H9 (cell line): ENCODE data around the gene EFCAB6. TPM values are rescaled to one million over a fixed set of nuclear protein-coding genes. Genes with fewer than 3 reads are reported as not detected.

Source experiments
- DNase-seq: peaks from one replicate; pipeline ENCODE4 v3.0.0-alpha.2; 2017
- H2AFZ ChIP-seq: one replicate; pipeline ENCODE4 v1.6.1; 2013; ENCODE audit warnings: mild to moderate bottlenecking, low read length, control low read depth, moderate library complexity
- H2AK5ac ChIP-seq: 2 replicates; pipeline ENCODE4 v1.6.1; 2013; ENCODE audit warnings: low read length, control low read depth, mixed read lengths; ENCODE audit not compliant: insufficient read length
- H2BK120ac ChIP-seq: one replicate; pipeline ENCODE4 v1.6.1; 2013; ENCODE audit warnings: low read depth, mild to moderate bottlenecking, low read length, control low read depth, inconsistent platforms; ENCODE audit not compliant: poor library complexity, severe bottlenecking
- H2BK12ac ChIP-seq: 2 replicates; pipeline ENCODE4 v1.6.1; 2013; ENCODE audit warnings: low read length, control low read depth, mixed read lengths, low read depth; ENCODE audit not compliant: insufficient read length
- H2BK15ac ChIP-seq: 2 replicates; pipeline ENCODE4 v1.6.1; 2013; ENCODE audit warnings: low read depth, low read length, control low read depth
- H2BK20ac ChIP-seq: one replicate; pipeline ENCODE4 v1.6.1; 2013; ENCODE audit warnings: low read depth, mild to moderate bottlenecking, low read length, control low read depth, inconsistent platforms; ENCODE audit not compliant: poor library complexity, severe bottlenecking
- H2BK5ac ChIP-seq: 2 replicates; pipeline ENCODE4 v1.6.1; 2013; ENCODE audit warnings: low read length, control low read depth, mixed read lengths; ENCODE audit not compliant: insufficient read length
- H3K14ac ChIP-seq: 2 replicates; pipeline ENCODE4 v1.6.1; 2013; ENCODE audit warnings: low read length, control low read depth; ENCODE audit not compliant: insufficient read depth
- H3K18ac ChIP-seq: 2 replicates; pipeline ENCODE4 v1.6.1; 2013; ENCODE audit warnings: low read depth, mild to moderate bottlenecking, mixed read lengths, low read length, control low read depth; ENCODE audit not compliant: insufficient read length
- H3K23ac ChIP-seq: 2 replicates; pipeline ENCODE4 v1.6.1; 2013; ENCODE audit warnings: low read length, control low read depth, mixed read lengths, low read depth; ENCODE audit not compliant: insufficient read length
- H3K23me2 ChIP-seq: 2 replicates; pipeline ENCODE4 v1.6.1; 2013; ENCODE audit warnings: low read depth, mild to moderate bottlenecking, mixed read lengths, low read length, control low read depth; ENCODE audit not compliant: insufficient read length, poor library complexity, severe bottlenecking
- H3K27ac ChIP-seq: 2 replicates; pipeline ENCODE4 v1.5.1; 2013; ENCODE audit warnings: low read length, control low read depth, mixed read lengths, low read depth; ENCODE audit not compliant: insufficient read length
- H3K27me3 ChIP-seq: 2 replicates; pipeline ENCODE4 v1.6.1; 2013; ENCODE audit warnings: low read length, control low read depth, inconsistent platforms; ENCODE audit not compliant: insufficient read depth
- H3K4ac ChIP-seq: 2 replicates; pipeline ENCODE4 v1.6.1; 2013; ENCODE audit warnings: low read depth, mild to moderate bottlenecking, control low read depth, inconsistent platforms, low read length, moderate library complexity
- H3K4me1 ChIP-seq: 2 replicates; pipeline ENCODE4 v1.6.1; 2013; ENCODE audit warnings: low read length, control low read depth, inconsistent platforms; ENCODE audit not compliant: insufficient read depth
- H3K4me2 ChIP-seq: 2 replicates; pipeline ENCODE4 v1.6.1; 2013; ENCODE audit warnings: low read length, control low read depth, mixed read lengths; ENCODE audit not compliant: insufficient read length, insufficient read depth
- H3K56ac ChIP-seq: 2 replicates; pipeline ENCODE4 v1.6.1; 2013; ENCODE audit warnings: low read depth, mild to moderate bottlenecking, mixed read lengths, low read length, control low read depth; ENCODE audit not compliant: insufficient read length
- H3K79me1 ChIP-seq: 2 replicates; pipeline ENCODE4 v1.6.1; 2013; ENCODE audit warnings: low read depth, mild to moderate bottlenecking, moderate library complexity, low read length, control low read depth, inconsistent platforms; ENCODE audit not compliant: insufficient read depth, poor library complexity, severe bottlenecking
- H3K79me2 ChIP-seq: 2 replicates; pipeline ENCODE4 v1.6.1; 2013; ENCODE audit warnings: low read length, control low read depth, inconsistent platforms; ENCODE audit not compliant: insufficient read depth
- H3K9ac ChIP-seq: 2 replicates; pipeline ENCODE4 v1.6.1; 2013; ENCODE audit warnings: low read length, control low read depth, mixed read lengths; ENCODE audit not compliant: insufficient read length; ENCODE audit errors: extremely low read depth
- H3K9me3 ChIP-seq: one replicate; pipeline ENCODE4 v1.6.1; 2013; ENCODE audit warnings: low read depth, low read length, inconsistent platforms; ENCODE audit not compliant: control insufficient read depth
- H3T11ph ChIP-seq: one replicate; pipeline ENCODE4 v1.6.1; 2013; ENCODE audit warnings: mild to moderate bottlenecking, low read length, control low read depth, inconsistent platforms
- H4K20me1 ChIP-seq: one replicate; pipeline ENCODE4 v1.6.1; 2013; ENCODE audit not compliant: control insufficient read depth, insufficient read length, insufficient read depth
- H4K5ac ChIP-seq: 2 replicates; pipeline ENCODE4 v1.6.1; 2013; ENCODE audit warnings: low read depth, mild to moderate bottlenecking, mixed read lengths, low read length, control low read depth; ENCODE audit not compliant: insufficient read length
- H4K8ac ChIP-seq: replicated peaks from 2 replicates; pipeline ENCODE4 v1.6.1; 2013; ENCODE audit warnings: low read length, control low read depth, mixed read lengths, low read depth; ENCODE audit not compliant: insufficient read length
- H4K91ac ChIP-seq: 2 replicates; pipeline ENCODE4 v1.6.1; 2013; ENCODE audit warnings: low read depth, mild to moderate bottlenecking, moderate library complexity, mixed read lengths, low read length, control low read depth; ENCODE audit not compliant: insufficient read length
- H3K27ac Mint-ChIP-seq, 3 experiments: 2 replicates in 2 of 3; 3 replicates in 1 of 3; pipeline ENCODE4 v1.8.0; 2020 to 2021; ENCODE audit warnings: mixed read lengths in 3 of 3, mild to moderate bottlenecking in 1 of 3, moderate library complexity in 1 of 3
- H3K27me3 Mint-ChIP-seq: 2 replicates; pipeline ENCODE4 v1.8.0; 2021; ENCODE audit warnings: low read depth, mild to moderate bottlenecking, moderate library complexity, mixed read lengths
- H3K36me3 Mint-ChIP-seq, 3 experiments: 2 replicates in 2 of 3; 3 replicates in 1 of 3; pipeline ENCODE4 v1.8.0; 2020 to 2021; ENCODE audit warnings: low read depth in 3 of 3, mixed read lengths in 3 of 3; ENCODE audit not compliant: insufficient read depth in 1 of 3
- H3K4me1 Mint-ChIP-seq, 2 experiments: 2 replicates each; pipeline ENCODE4 v1.8.0; 2020; ENCODE audit warnings: mixed read lengths in 2 of 2
- H3K4me3 Mint-ChIP-seq, 2 experiments: 2 replicates in 1 of 2; 3 replicates in 1 of 2; pipeline ENCODE4 v1.8.0; 2020 to 2021; ENCODE audit warnings: mild to moderate bottlenecking in 2 of 2, mixed read lengths in 2 of 2, moderate library complexity in 1 of 2
- H3K9me3 Mint-ChIP-seq, 2 experiments: 2 replicates in 1 of 2; 3 replicates in 1 of 2; pipeline ENCODE4 v1.8.0; 2020; ENCODE audit warnings: mild to moderate bottlenecking in 2 of 2, mixed read lengths in 2 of 2, moderate library complexity in 1 of 2
- WGBS: extraction: QIAGEN DNeasy Blood & Tissue Kit; methylation state at CpG from one replicate; pipeline ENCODE4 v1.1.7; 2013; ENCODE audit warnings: missing lambda C conversion rate, low lambda C conversion rate, mixed read lengths; ENCODE audit not compliant: insufficient read length; ENCODE audit errors: extremely low coverage; 5-methylcytosine and 5-hydroxymethylcytosine counted together
- total RNA-seq: library from RNA; stranded (reverse); gene quantifications from 2 replicates; pipeline ENCODE4 v1.2.1, GENCODE V29; 2021
- TF ChIP-seq, protein P1 (sequence below): fragments of 200-600 bp; sonication (generic); conservative IDR thresholded peaks from 3 replicates; pipeline ENCODE4 v1.8.0; 2021; ENCODE audit warnings: antibody characterized with exemption, mild to moderate bottlenecking

Gene EFCAB6
- total RNA-seq, 1 experiment from 2014 or later = 0.31 TPM

DNA sequence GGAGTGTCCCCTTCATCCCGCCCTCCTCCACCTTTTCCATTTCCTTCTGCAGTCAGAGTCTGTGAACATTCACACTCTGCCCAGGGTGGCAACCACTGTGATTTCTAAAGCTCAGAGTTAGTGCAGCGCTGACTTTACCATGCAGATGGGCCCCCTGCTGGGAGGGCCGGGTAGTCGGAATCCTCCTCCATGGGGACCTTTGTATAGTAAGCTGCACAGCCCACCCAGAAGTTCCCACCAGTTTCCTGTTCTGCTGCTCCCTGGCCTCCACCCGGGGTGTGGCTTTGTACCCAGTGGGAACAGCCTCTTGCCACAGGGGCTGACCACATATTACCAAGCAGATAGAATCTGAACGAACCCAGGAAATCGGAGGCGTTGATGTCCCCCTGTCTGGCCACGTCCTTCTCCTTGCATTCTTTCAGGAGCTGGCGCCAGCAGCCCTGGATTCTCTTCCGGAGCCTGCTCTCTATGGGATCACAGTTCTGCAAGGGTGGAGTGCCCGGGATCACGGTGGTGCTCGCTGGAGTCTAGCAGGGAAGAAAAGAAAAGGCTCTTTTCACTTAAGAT is 275.0 kb downstream of the EFCAB6 start:
- no peak overlapping the region for H3K4ac ChIP-seq
- H4K91ac ChIP-seq = no peak overlapping the region
- H3K23ac ChIP-seq = no peak overlapping the region
- peaks cover 13% of the 10 kb centered on the region for H3K27me3 Mint-ChIP-seq
- no peaks in the 10 kb centered on the region for H3K79me1 ChIP-seq
- H3K56ac ChIP-seq = no peak overlapping the region
- H3K9me3 ChIP-seq = no peaks in the 10 kb centered on the region
- no peak overlapping the region for H4K5ac ChIP-seq
- H2BK5ac ChIP-seq = no peak overlapping the region
- no peak overlapping the region for H2BK120ac ChIP-seq
- no peak overlapping the region for H3K9ac ChIP-seq
- no peak overlapping the region for H2AK5ac ChIP-seq
- H4K20me1 ChIP-seq = no peaks in the 10 kb centered on the region
- H3K9me3 Mint-ChIP-seq = peaks cover 11 to 17% of the 10 kb centered on the region in 2 experiments
- no peak overlapping the region for H2BK15ac ChIP-seq
- H2AFZ ChIP-seq = no peak overlapping the region
- H4K8ac ChIP-seq = no peak overlapping the region
- no peaks in the 10 kb centered on the region; a peak in 1 of 4 replicates for H3K4me1 Mint-ChIP-seq
- no peak overlapping the region for H3T11ph ChIP-seq
- H3K18ac ChIP-seq = no peak overlapping the region
- no peak overlapping the region for H2BK12ac ChIP-seq
- H3K27me3 ChIP-seq = no peaks in the 10 kb centered on the region
- H3K36me3 Mint-ChIP-seq = peaks cover 5 to 11% (median 8%) of the 10 kb centered on the region in 3 experiments; a peak in 5 of 7 replicates
- H3K27ac ChIP-seq = no peak overlapping the region
- DNase-seq = no peak
- H3K4me1 ChIP-seq = no peaks in the 10 kb centered on the region
- no peak overlapping the region for H3K14ac ChIP-seq
- H3K23me2 ChIP-seq = no peaks in the 10 kb centered on the region
- H3K4me2 ChIP-seq = no peak overlapping the region
- WGBS = no CpG with 5 or more reads among the region's 14 CpGs
- TF ChIP-seq, protein P1, sequence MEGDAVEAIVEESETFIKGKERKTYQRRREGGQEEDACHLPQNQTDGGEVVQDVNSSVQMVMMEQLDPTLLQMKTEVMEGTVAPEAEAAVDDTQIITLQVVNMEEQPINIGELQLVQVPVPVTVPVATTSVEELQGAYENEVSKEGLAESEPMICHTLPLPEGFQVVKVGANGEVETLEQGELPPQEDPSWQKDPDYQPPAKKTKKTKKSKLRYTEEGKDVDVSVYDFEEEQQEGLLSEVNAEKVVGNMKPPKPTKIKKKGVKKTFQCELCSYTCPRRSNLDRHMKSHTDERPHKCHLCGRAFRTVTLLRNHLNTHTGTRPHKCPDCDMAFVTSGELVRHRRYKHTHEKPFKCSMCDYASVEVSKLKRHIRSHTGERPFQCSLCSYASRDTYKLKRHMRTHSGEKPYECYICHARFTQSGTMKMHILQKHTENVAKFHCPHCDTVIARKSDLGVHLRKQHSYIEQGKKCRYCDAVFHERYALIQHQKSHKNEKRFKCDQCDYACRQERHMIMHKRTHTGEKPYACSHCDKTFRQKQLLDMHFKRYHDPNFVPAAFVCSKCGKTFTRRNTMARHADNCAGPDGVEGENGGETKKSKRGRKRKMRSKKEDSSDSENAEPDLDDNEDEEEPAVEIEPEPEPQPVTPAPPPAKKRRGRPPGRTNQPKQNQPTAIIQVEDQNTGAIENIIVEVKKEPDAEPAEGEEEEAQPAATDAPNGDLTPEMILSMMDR = no peak
- H3K79me2 ChIP-seq = no peaks in the 10 kb centered on the region
- no peak overlapping the region for H3K27ac Mint-ChIP-seq
- H2BK20ac ChIP-seq = no peak overlapping the region
- no peak overlapping the region for H3K4me3 Mint-ChIP-seq
